Measurements from ENCODE around the gene COX11. TPM values are rescaled to one million over a fixed set of nuclear protein-coding genes. Genes with fewer than 3 reads are reported as not detected.

COX11 gene
- total RNA-seq, 1 donor from 2014 or later, result 68.7 TPM

DNA sequence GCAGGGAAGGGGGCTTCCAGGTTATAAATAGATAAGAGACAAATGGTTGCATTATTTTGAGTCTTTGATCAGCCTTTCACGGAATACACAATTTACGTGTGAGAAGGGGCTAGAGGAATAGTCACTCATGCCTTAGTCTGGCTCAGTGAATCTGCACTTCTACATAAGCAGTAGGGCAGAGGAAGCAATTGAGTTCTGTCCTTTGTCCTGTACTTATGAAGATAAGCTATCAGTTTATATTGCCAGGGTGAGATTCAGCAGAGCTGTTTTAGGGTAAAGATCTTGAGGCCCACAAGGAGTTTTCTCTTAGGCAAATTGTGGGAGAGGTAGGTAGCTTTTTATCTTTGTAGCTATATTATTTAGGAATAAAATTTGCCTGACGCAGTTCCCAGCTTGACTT is 34.5 kb downstream of the COX11 start:
- Histone ChIP-seq H3K9ac (no peak overlapping the region), H3K79me2 (ENCODE audit: low read depth) (no peaks in the 10 kb centered on the region), H3K9me3 (ENCODE audit: low read depth) (no peaks in the 10 kb centered on the region), H3K27me3 (no peaks in the 10 kb centered on the region), H3K4me2 (no peak overlapping the region), H3F3A (ENCODE audit: low read depth) (no peaks in the 10 kb centered on the region), H3K27ac (no peak overlapping the region), H2AFZ (replicated peaks) (no peak overlapping the region), H3K4me1 (no peaks in the 10 kb centered on the region), H3K36me3 (peaks cover 6% of the 10 kb centered on the region), H3K4me3 (no peak overlapping the region), H4K20me1 (ENCODE audit: low read depth) (no peaks in the 10 kb centered on the region)
- Mint-ChIP-seq H3K4me1 (no peaks in the 10 kb centered on the region), H3K9me3 (no peaks in the 10 kb centered on the region), H3K4me3 (no peak overlapping the region), H3K27ac (no peak overlapping the region), H3K36me3 (peaks cover 20% of the 10 kb centered on the region), H3K27me3 (ENCODE audit: insufficient read depth, low read depth) (no peaks in the 10 kb centered on the region)
- TF ChIP-seq EZH2 (IDR thresholded peaks at IDR 0.05) (no peak), CTCF (IDR thresholded peaks at IDR 0.05) (no peak), EZH2phosphoT487 (IDR thresholded peaks at IDR 0.05) (no peak)
- no peak for DNase-seq (ENCODE audit: low spot score)

DNA sequence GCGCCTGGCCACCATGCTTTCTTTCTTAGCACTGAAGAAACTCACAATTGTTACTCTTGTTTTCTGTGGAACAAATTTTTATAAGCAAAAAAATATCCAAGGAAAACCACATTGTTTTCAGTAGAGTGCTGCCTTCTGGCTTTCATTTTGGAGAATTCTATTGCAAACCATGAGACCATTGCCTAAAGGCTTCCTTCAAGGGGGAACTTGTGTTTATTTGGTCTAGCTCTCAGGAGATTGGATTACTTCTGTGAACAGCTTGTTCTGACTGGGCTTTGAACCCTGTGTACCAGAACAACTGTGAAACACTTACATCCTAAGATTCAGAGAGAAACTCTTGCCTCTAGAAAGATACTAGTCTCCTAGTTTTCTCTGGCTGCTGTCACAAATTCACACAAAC is 35.7 kb downstream of the COX11 start:
- no peak for TF ChIP-seq EZH2phosphoT487 (IDR thresholded peaks at IDR 0.05)
- no peak for TF ChIP-seq EZH2 (IDR thresholded peaks at IDR 0.05)
- DNase-seq (ENCODE audit: low spot score), result no peak

GRCh38 chr17:54927525-54927924 is 40.9 kb downstream of the COX11 start:
- no peaks in the 10 kb centered on the region for H4K20me1 ChIP-seq (ENCODE audit: low read depth)
- no peaks in the 10 kb centered on the region for H3F3A ChIP-seq (ENCODE audit: low read depth)
- no peaks in the 10 kb centered on the region for H3K27me3 ChIP-seq
- peaks cover 2% of the 10 kb centered on the region for H3K4me1 Mint-ChIP-seq
- no peak overlapping the region for H3K4me2 ChIP-seq
- TF ChIP-seq CTCF (IDR thresholded peaks at IDR 0.05), result no peak
- TF ChIP-seq EZH2phosphoT487 (IDR thresholded peaks at IDR 0.05), result no peak
- no peak for TF ChIP-seq EZH2 (IDR thresholded peaks at IDR 0.05)
- no peak overlapping the region for H3K27ac Mint-ChIP-seq
- peaks cover 35% of the 10 kb centered on the region for H3K36me3 Mint-ChIP-seq
- H3K36me3 ChIP-seq, result peaks cover 6% of the 10 kb centered on the region
- no peaks in the 10 kb centered on the region for H3K9me3 Mint-ChIP-seq
- no peak overlapping the region for H3K27ac ChIP-seq
- no peak overlapping the region for H3K4me3 ChIP-seq
- no peak for DNase-seq (ENCODE audit: low spot score)
- H3K9ac ChIP-seq, result no peak overlapping the region
- no peaks in the 10 kb centered on the region for H3K4me1 ChIP-seq
- H2AFZ ChIP-seq (replicated peaks), result no peak overlapping the region
- no peak overlapping the region for H3K4me3 Mint-ChIP-seq
- no peaks in the 10 kb centered on the region for H3K79me2 ChIP-seq (ENCODE audit: low read depth)
- no peaks in the 10 kb centered on the region for H3K9me3 ChIP-seq (ENCODE audit: low read depth)
- peaks cover 3% of the 10 kb centered on the region for H3K27me3 Mint-ChIP-seq (ENCODE audit: insufficient read depth, low read depth)

More for the DNA sequence above, 35.7 kb downstream of the COX11 start:
- no peak overlapping the region for H3K27ac ChIP-seq
- Mint-ChIP-seq H3K4me1 (no peaks in the 10 kb centered on the region), H3K36me3 (peaks cover 26% of the 10 kb centered on the region), H3K9me3 (no peaks in the 10 kb centered on the region), H3K27ac (no peak overlapping the region), H3K4me3 (no peak overlapping the region), H3K27me3 (ENCODE audit: insufficient read depth, low read depth) (no peaks in the 10 kb centered on the region)
- no peaks in the 10 kb centered on the region for H3K27me3 ChIP-seq
- H3K4me2 ChIP-seq, result no peak overlapping the region
- H3K4me1 ChIP-seq, result no peaks in the 10 kb centered on the region
- no peaks in the 10 kb centered on the region for H3F3A ChIP-seq (ENCODE audit: low read depth)
- H3K9ac ChIP-seq, result no peak overlapping the region
- no peak overlapping the region for H2AFZ ChIP-seq (replicated peaks)
- H4K20me1 ChIP-seq (ENCODE audit: low read depth), result no peaks in the 10 kb centered on the region
- peaks cover 6% of the 10 kb centered on the region for H3K36me3 ChIP-seq
- H3K9me3 ChIP-seq (ENCODE audit: low read depth), result no peaks in the 10 kb centered on the region
- H3K4me3 ChIP-seq, result no peak overlapping the region
- H3K79me2 ChIP-seq (ENCODE audit: low read depth), result no peaks in the 10 kb centered on the region

DNA sequence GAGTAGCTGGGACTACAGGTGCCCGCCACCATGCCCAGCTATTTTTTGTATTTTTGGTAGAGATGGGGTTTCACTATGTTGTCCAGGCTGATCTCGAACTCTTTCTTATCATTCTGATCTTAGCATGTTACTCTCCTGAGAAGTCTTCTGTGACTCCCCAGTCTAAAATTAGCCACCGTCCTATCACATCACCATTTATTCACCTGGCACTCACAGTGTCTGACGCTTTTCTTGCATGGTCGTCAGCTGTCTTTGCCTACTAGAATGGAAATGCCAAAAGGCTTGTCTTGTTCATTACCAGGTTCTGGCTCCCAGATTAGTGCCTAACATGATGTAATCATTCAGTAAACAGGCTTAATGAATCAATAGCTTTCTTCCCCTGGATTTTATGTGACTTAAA is 44.0 kb downstream of the COX11 start:
- H3K4me1 Mint-ChIP-seq, result peaks cover 2% of the 10 kb centered on the region
- H3K9me3 Mint-ChIP-seq, result no peaks in the 10 kb centered on the region
- H3K36me3 Mint-ChIP-seq, result peaks cover 28% of the 10 kb centered on the region
- Histone ChIP-seq H2AFZ (replicated peaks) (no peak overlapping the region), H3K4me3 (no peak overlapping the region), H3F3A (ENCODE audit: low read depth) (no peaks in the 10 kb centered on the region), H3K27ac (no peak overlapping the region), H3K9me3 (ENCODE audit: low read depth) (no peaks in the 10 kb centered on the region), H3K4me2 (no peak overlapping the region), H4K20me1 (ENCODE audit: low read depth) (no peaks in the 10 kb centered on the region), H3K36me3 (peaks cover 3% of the 10 kb centered on the region), H3K9ac (no peak overlapping the region), H3K27me3 (no peaks in the 10 kb centered on the region), H3K79me2 (ENCODE audit: low read depth) (no peaks in the 10 kb centered on the region), H3K4me1 (no peaks in the 10 kb centered on the region)
- H3K27ac Mint-ChIP-seq, result no peak overlapping the region
- H3K4me3 Mint-ChIP-seq, result no peak overlapping the region
- TF ChIP-seq EZH2 (IDR thresholded peaks at IDR 0.05) (no peak), CTCF (IDR thresholded peaks at IDR 0.05) (no peak), EZH2phosphoT487 (IDR thresholded peaks at IDR 0.05) (no peak)
- DNase-seq (ENCODE audit: low spot score), result no peak
- peaks cover 3% of the 10 kb centered on the region for H3K27me3 Mint-ChIP-seq (ENCODE audit: insufficient read depth, low read depth)

Data from neural progenitor cell (in vitro differentiated cells).